ENCODE measurements around the gene MGAT5. TPM values are rescaled to one million over a fixed set of nuclear protein-coding genes. Genes with fewer than 3 reads are reported as not detected.

Gene MGAT5
- total RNA-seq, 1 experiment from 2014 or later, result 34.0 TPM

GRCh38 chr2:134392442-134393074 lies 138.7 kb downstream of the MGAT5 start:
- no peak overlapping the region for H3K27ac ChIP-seq (ENCODE audit: low read depth, low read length)
- H3K4me3 ChIP-seq (replicated peaks in 1 of 2; ENCODE audit: low read depth in 1 of 2, low read length in 2 of 2), result no peak overlapping the region
- ATAC-seq (no peak), DNase-seq (ENCODE audit: low read depth, low spot score) (no peak)
- H3K27me3 ChIP-seq (ENCODE audit: insufficient read depth, low read length), result no peaks in the 10 kb centered on the region
- no peaks in the 10 kb centered on the region for H3K36me3 ChIP-seq (ENCODE audit: control insufficient read depth in 1 of 2, insufficient read depth in 2 of 2, low read length in 2 of 2)
- H3K9ac ChIP-seq (ENCODE audit: low read length), result no peak overlapping the region
- ChIA-PET RAD21 (ENCODE audit: low non-redundant PET in 1 of 2, low total read pairs in 2 of 2, uncharacterized antibody in 2 of 2, unreplicated experiment in 2 of 2) (no interaction called here), CTCF (interaction anchor here (1.1 kb wide), 1 partner anchor 274 kb away, joined by 3 read pairs; no protein-coding TSS in a partner anchor), POLR2A (no interaction called here)
- TF ChIP-seq ZNF274 (IDR thresholded peaks at IDR 0.05; ENCODE audit: low read depth, low read length), result no peak
- no peak for TF ChIP-seq YY1 (IDR thresholded peaks at IDR 0.05; ENCODE audit: extremely low read depth, insufficient replicate concordance, low read depth, low read length)
- TF ChIP-seq POLR2AphosphoS5 (IDR thresholded peaks at IDR 0.05; ENCODE audit: low read depth, low read length), result no peak
- no peak for TF ChIP-seq ELF1 (IDR thresholded peaks at IDR 0.05; ENCODE audit: borderline replicate concordance, low read depth)
- TF ChIP-seq EZH2phosphoT487 (IDR thresholded peaks at IDR 0.05; ENCODE audit: borderline replicate concordance), result no peak
- TF ChIP-seq SRF (IDR thresholded peaks at IDR 0.05; ENCODE audit: low read depth), result no peak
- no peak for TF ChIP-seq SP1 (IDR thresholded peaks at IDR 0.05; ENCODE audit: low read depth)
- TF ChIP-seq CTCF (IDR thresholded peaks at IDR 0.05 in 2 of 3, conservative IDR thresholded peaks at IDR 0.05 in 1 of 3; ENCODE audit: borderline replicate concordance in 1 of 3, insufficient read depth in 1 of 3, low read depth in 2 of 3, low read length in 2 of 3), result no peak
- no peak for TF ChIP-seq MAX (IDR thresholded peaks at IDR 0.05)
- no peak overlapping the region for H2AFZ ChIP-seq (ENCODE audit: low read depth, low read length, poor library complexity, severe bottlenecking)
- no peaks in the 10 kb centered on the region for H4K20me1 ChIP-seq (ENCODE audit: insufficient read depth)
- no peak overlapping the region for H3K4me2 ChIP-seq (ENCODE audit: low read length)
- no peaks in the 10 kb centered on the region for H3K9me2 ChIP-seq (ENCODE audit: insufficient read depth)
- intact Hi-C loops (cut with micrococcal nuclease), result no loop called here
- peaks cover 4 to 16% of the 10 kb centered on the region in 2 experiments; a peak in 2 of 4 replicates for H3K4me1 ChIP-seq (ENCODE audit: control insufficient read depth in 1 of 2, insufficient read depth in 2 of 2, low read length in 2 of 2)
- H3K79me2 ChIP-seq (ENCODE audit: insufficient read depth, low read length), result no peaks in the 10 kb centered on the region
- H3K9me3 ChIP-seq (ENCODE audit: control insufficient read depth in 1 of 2, insufficient read depth in 1 of 2, low read depth in 1 of 2, low read length in 2 of 2), result no peaks in the 10 kb centered on the region
- no TSS peak for BruUV-seq (replicated peaks)

Data from HCT116 (cell line).